NB4 (cell line): Measurements from ENCODE around the gene OTOS.

Experiments
- DNase-seq: peaks from one replicate; pipeline ENCODE4 v3.0.0; 2010; ENCODE audit warnings: low read depth
- H3K4me3 ChIP-seq: one replicate; pipeline ENCODE4 v1.5.1; 2011; ENCODE audit warnings: mild to moderate bottlenecking, low read depth, low read length, moderate library complexity
- MAX ChIP-seq: IDR thresholded peaks from 2 replicates; pipeline ENCODE4 v1.6.1; 2011; ENCODE audit warnings: low read depth, low read length
- MYC ChIP-seq: IDR thresholded peaks from 2 replicates; pipeline ENCODE4 v1.6.1; 2011; ENCODE audit warnings: low read depth, low read length
- POLR2A ChIP-seq: IDR thresholded peaks from 2 replicates; pipeline ENCODE4 v1.6.1; 2011; ENCODE audit warnings: mild to moderate bottlenecking; ENCODE audit not compliant: insufficient read length; ENCODE audit errors: extremely low read depth
- TF ChIP-seq, protein P1 (sequence below): IDR thresholded peaks from one replicate; pipeline ENCODE4 v1.5.1; 2012; ENCODE audit warnings: low read depth, low read length

Gene OTOS

GRCh38 chr2:240143801-240144648, 3.6 kb upstream of the OTOS start:
- no peak for TF ChIP-seq MYC
- TF ChIP-seq, protein P1, sequence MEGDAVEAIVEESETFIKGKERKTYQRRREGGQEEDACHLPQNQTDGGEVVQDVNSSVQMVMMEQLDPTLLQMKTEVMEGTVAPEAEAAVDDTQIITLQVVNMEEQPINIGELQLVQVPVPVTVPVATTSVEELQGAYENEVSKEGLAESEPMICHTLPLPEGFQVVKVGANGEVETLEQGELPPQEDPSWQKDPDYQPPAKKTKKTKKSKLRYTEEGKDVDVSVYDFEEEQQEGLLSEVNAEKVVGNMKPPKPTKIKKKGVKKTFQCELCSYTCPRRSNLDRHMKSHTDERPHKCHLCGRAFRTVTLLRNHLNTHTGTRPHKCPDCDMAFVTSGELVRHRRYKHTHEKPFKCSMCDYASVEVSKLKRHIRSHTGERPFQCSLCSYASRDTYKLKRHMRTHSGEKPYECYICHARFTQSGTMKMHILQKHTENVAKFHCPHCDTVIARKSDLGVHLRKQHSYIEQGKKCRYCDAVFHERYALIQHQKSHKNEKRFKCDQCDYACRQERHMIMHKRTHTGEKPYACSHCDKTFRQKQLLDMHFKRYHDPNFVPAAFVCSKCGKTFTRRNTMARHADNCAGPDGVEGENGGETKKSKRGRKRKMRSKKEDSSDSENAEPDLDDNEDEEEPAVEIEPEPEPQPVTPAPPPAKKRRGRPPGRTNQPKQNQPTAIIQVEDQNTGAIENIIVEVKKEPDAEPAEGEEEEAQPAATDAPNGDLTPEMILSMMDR, result peak; percentile 90
- no peak for TF ChIP-seq MAX
- TF ChIP-seq POLR2A, result no peak
- DNase-seq, result peak; percentile 72
- H3K4me3 ChIP-seq, result no peak overlapping the region

GRCh38 chr2:240143276-240143675, 2.8 kb upstream of the OTOS start:
- TF ChIP-seq, protein P1, result no peak
- TF ChIP-seq MYC (no peak), POLR2A (no peak), MAX (no peak)
- DNase-seq, result no peak
- no peak overlapping the region for H3K4me3 ChIP-seq

DNA sequence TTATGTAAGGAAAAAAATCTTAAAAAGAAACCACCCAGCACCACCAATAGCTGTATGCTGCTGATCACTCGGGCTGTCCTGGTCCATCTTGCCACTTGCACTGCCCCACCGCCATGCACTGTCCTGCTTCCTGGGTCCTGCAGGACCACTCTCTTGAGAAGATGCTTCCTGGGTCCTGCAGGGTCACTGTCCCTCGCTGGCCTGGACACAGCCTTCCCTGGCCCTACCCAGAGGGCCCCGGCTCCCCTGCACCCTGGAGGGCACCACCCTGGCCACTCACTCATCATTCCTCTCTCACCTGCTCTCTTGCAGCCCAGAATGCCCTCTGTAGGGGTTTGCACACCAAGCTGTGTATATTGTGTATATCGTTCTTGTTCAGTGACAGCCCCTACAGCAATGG, 2.4 kb upstream of the OTOS start:
- no peak overlapping the region for H3K4me3 ChIP-seq
- no peak for TF ChIP-seq POLR2A
- TF ChIP-seq MAX, result no peak
- no peak for TF ChIP-seq MYC
- TF ChIP-seq, protein P1, result no peak
- no peak for DNase-seq

DNA sequence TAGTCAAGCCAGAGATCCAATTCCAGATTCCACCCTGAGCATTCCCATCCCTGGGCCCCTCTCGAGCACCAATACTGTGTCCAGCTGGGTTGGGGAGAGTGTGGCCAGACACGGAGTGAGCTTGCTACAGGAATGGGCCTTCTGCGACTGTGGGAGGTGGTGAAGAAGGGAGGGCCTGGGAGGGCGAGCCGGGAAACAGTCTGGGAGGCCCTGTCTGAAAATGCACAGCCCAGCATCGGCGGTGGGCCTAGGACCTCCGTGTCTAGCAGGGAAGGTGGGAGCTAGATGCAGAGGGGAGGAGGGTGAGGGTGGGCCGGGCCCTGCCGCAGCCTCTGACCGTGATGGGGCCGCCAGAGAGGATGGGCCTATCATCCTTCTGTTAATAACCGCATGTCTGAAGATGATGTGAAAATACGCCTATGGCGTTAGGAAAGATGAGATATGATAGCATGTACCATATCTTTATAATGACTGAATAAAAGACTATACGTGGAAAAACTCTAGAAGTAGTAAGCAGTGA, 1.9 kb upstream of the OTOS start:
- TF ChIP-seq, protein P1, result no peak
- TF ChIP-seq MYC (no peak), MAX (no peak), POLR2A (no peak)
- no peak overlapping the region for H3K4me3 ChIP-seq
- DNase-seq, result no peak

DNA sequence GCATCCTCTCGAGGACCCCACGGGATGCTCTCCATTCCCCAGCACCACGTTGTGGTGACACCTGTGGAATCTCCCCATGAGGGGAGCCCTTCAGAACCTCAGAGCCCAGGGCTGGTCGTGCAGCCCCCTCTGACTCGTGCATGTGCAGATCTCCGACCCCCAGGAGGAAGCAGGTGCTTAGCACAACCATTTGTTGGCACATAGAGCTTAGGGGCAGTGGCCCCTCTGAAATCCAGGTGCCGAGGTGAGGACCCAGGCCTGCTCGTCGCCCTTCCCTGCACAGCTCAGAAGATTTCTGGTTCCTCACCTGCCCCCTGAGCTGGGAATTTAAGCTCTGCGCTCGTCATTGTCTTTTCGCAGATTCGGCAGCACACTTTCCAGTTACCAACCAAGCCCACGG, 1.3 kb upstream of the OTOS start:
- TF ChIP-seq, protein P1, result no peak
- no peak for TF ChIP-seq POLR2A
- no peak for TF ChIP-seq MYC
- no peak for TF ChIP-seq MAX
- no peak overlapping the region for H3K4me3 ChIP-seq
- no peak for DNase-seq
